SK-N-DZ (cell line): Measurements from ENCODE around the gene SOWAHB.

ENCODE experiments used
- DNase-seq: peaks from one replicate; pipeline ENCODE4 v3.0.0-alpha.2; 2015; ENCODE audit warnings: low spot score

Gene SOWAHB

GRCh38 chr4:76856243-76857073 is 41.5 kb downstream of the SOWAHB start:
- no peak for DNase-seq

- DNase-seq, result no peak
Observed at GRCh38 chr4:76854858-76855257, 43.1 kb downstream of the SOWAHB start.

GRCh38 chr4:76851375-76851774 is 46.6 kb downstream of the SOWAHB start:
- no peak for DNase-seq

GRCh38 chr4:76850010-76850441 is 47.9 kb downstream of the SOWAHB start:
- DNase-seq, result no peak
